Neuronal stem cell (in vitro differentiated cells): Measurements from ENCODE around the gene HDAC9.

Source experiments
- DNase-seq: peaks from one replicate; pipeline ENCODE4 v3.0.0-alpha.2; 2013; ENCODE audit warnings: low spot score
- H2AFZ ChIP-seq: one replicate; pipeline ENCODE4 v1.6.1; 2013; ENCODE audit warnings: mild to moderate bottlenecking, low read length, inconsistent platforms
- H2AK5ac ChIP-seq: 2 replicates; pipeline ENCODE4 v1.6.1; 2013; ENCODE audit warnings: low read depth, mild to moderate bottlenecking, inconsistent platforms, low read length, moderate library complexity, mixed read lengths
- H2BK120ac ChIP-seq: 2 replicates; pipeline ENCODE4 v1.6.1; 2013; ENCODE audit warnings: low read depth, mild to moderate bottlenecking, inconsistent platforms, low read length, moderate library complexity, mixed read lengths
- H2BK12ac ChIP-seq: one replicate; pipeline ENCODE4 v1.6.1; 2013; ENCODE audit warnings: low read length, inconsistent platforms
- H2BK15ac ChIP-seq: 2 replicates; pipeline ENCODE4 v1.6.1; 2013; ENCODE audit warnings: mild to moderate bottlenecking, low read length, inconsistent platforms, mixed read lengths
- H2BK5ac ChIP-seq: one replicate; pipeline ENCODE4 v1.6.1; 2013; ENCODE audit warnings: inconsistent platforms, mild to moderate bottlenecking, low read length, moderate library complexity
- H3K14ac ChIP-seq: one replicate; pipeline ENCODE4 v1.6.1; 2013; ENCODE audit warnings: low read length, inconsistent platforms
- H3K18ac ChIP-seq: 2 replicates; pipeline ENCODE4 v1.6.1; 2013; ENCODE audit warnings: low read length, inconsistent platforms
- H3K23ac ChIP-seq: 2 replicates; pipeline ENCODE4 v1.6.1; 2013; ENCODE audit warnings: low read depth, mild to moderate bottlenecking, mixed read lengths, low read length, inconsistent platforms; ENCODE audit not compliant: poor library complexity
- H3K27ac ChIP-seq: replicated peaks from 3 replicates; pipeline ENCODE4 v1.5.1; 2013; ENCODE audit warnings: low read length, inconsistent platforms
- H3K27me3 ChIP-seq, 3 experiments: 2 replicates each; pipeline ENCODE4 v1.6.1; 2013; ENCODE audit warnings: low read length in 3 of 3, mild to moderate bottlenecking in 2 of 3, inconsistent platforms in 1 of 3, low read depth in 1 of 3, mixed read lengths in 1 of 3, moderate library complexity in 1 of 3; ENCODE audit not compliant: control insufficient read depth in 3 of 3, insufficient read depth in 3 of 3
- H3K36me3 ChIP-seq, 2 donors: replicated peaks in 1 of 2; 2 replicates each; pipeline ENCODE4 v1.6.1; 2013; ENCODE audit warnings: low read length in 2 of 2; ENCODE audit not compliant: control insufficient read depth in 2 of 2, insufficient read depth in 2 of 2
- H3K4ac ChIP-seq: 2 replicates; pipeline ENCODE4 v1.6.1; 2013; ENCODE audit warnings: inconsistent platforms, mild to moderate bottlenecking, low read length, moderate library complexity
- H3K4me1 ChIP-seq, 2 donors: 1 replicate in 1 of 2; 2 replicates in 1 of 2; pipeline ENCODE4 v1.6.1; 2013; ENCODE audit warnings: low read length in 2 of 2, low read depth in 1 of 2; ENCODE audit not compliant: control insufficient read depth in 2 of 2, insufficient read depth in 1 of 2
- H3K4me2 ChIP-seq: one replicate; pipeline ENCODE4 v1.6.1; 2013; ENCODE audit warnings: mild to moderate bottlenecking, low read length, inconsistent platforms; ENCODE audit not compliant: insufficient read depth, poor library complexity, severe bottlenecking
- H3K4me3 ChIP-seq, 2 donors: 2 replicates each; pipeline ENCODE4 v1.5.1; 2013; ENCODE audit warnings: low read length in 2 of 2, mild to moderate bottlenecking in 2 of 2, inconsistent platforms in 1 of 2, moderate library complexity in 1 of 2
- H3K79me1 ChIP-seq: one replicate; pipeline ENCODE4 v1.6.1; 2013; ENCODE audit warnings: low read depth, mild to moderate bottlenecking, inconsistent platforms, low read length, moderate library complexity
- H3K9ac ChIP-seq: one replicate; pipeline ENCODE4 v1.6.1; 2013; ENCODE audit warnings: mild to moderate bottlenecking, low read depth, low read length, inconsistent platforms; ENCODE audit not compliant: poor library complexity
- H3K9me3 ChIP-seq, 2 donors: replicated peaks in 1 of 2; 2 replicates each; pipeline versions ENCODE3 to v1.6.1; 2013; ENCODE audit warnings: low read length in 2 of 2, mild to moderate bottlenecking in 2 of 2, inconsistent platforms in 1 of 2, low read depth in 1 of 2, mixed read lengths in 1 of 2, moderate library complexity in 1 of 2; ENCODE audit not compliant: control insufficient read depth in 2 of 2, insufficient read depth in 1 of 2
- H4K8ac ChIP-seq: one replicate; pipeline ENCODE4 v1.6.1; 2013; ENCODE audit warnings: low read depth, mild to moderate bottlenecking, inconsistent platforms, low read length, moderate library complexity
- H4K91ac ChIP-seq: one replicate; pipeline ENCODE4 v1.6.1; 2013; ENCODE audit warnings: low read length, low read depth, mild to moderate bottlenecking, inconsistent platforms; ENCODE audit not compliant: poor library complexity
- WGBS, 2 donors: extraction: QIAGEN DNeasy Blood & Tissue Kit; methylation state at CpG; one replicate each; pipeline ENCODE4 v1.1.7; 2013; ENCODE audit warnings: missing lambda C conversion rate in 2 of 2, mixed read lengths in 1 of 2; ENCODE audit not compliant: insufficient read length in 2 of 2, insufficient replicate concordance in 1 of 2; ENCODE audit errors: extremely low coverage in 2 of 2; 5-methylcytosine and 5-hydroxymethylcytosine counted together

The HDAC9 gene

GRCh38 chr7:18974803-18975202, 479.3 kb downstream of the HDAC9 start:
- no peak overlapping the region for H3K9ac ChIP-seq
- no peaks in the 10 kb centered on the region for H3K9me3 ChIP-seq
- no peak overlapping the region for H3K23ac ChIP-seq
- H2AFZ ChIP-seq = no peak overlapping the region
- no peak overlapping the region for H2BK120ac ChIP-seq
- H3K4me1 ChIP-seq = peaks cover 2 to 9% of the 10 kb centered on the region in 2 donors
- no peak overlapping the region for H4K8ac ChIP-seq
- H2BK15ac ChIP-seq = no peak overlapping the region
- no peak overlapping the region for H3K18ac ChIP-seq
- no peak overlapping the region for H3K27ac ChIP-seq
- H3K4me3 ChIP-seq = no peak overlapping the region
- DNase-seq = no peak
- no peak overlapping the region for H3K4ac ChIP-seq
- H3K79me1 ChIP-seq = no peaks in the 10 kb centered on the region
- no peak overlapping the region for H2BK5ac ChIP-seq
- no peaks in the 10 kb centered on the region for H3K27me3 ChIP-seq
- H3K14ac ChIP-seq = no peak overlapping the region
- no CpG with 5 or more reads among the region's 1 CpG for WGBS, 2 donors
- no peak overlapping the region for H2AK5ac ChIP-seq
- H4K91ac ChIP-seq = no peak overlapping the region
- no peak overlapping the region for H2BK12ac ChIP-seq
- no peaks in the 10 kb centered on the region for H3K36me3 ChIP-seq
- H3K4me2 ChIP-seq = no peak overlapping the region

DNA sequence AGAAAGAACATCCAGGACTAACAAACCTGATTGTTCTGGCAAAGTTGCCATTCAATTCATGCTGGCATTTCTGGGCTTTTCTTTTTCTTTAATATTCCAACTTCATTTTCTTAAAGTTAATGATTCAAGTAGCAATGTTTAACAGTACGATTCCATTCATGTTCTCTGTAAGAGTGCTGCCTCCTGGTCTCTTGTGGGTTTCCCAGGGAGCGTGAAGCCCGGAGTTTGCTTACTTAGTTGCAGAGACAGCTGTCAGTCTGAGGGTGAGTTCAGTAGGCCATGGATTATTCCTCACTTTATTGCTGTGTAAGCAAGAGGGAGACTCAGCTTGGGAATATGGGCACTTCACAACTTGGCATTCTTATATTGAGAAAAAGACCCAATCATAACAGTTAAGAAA, 479.7 kb downstream of the HDAC9 start:
- no peaks in the 10 kb centered on the region for H3K27me3 ChIP-seq
- no peaks in the 10 kb centered on the region for H3K79me1 ChIP-seq
- no peak overlapping the region for H2BK12ac ChIP-seq
- H3K23ac ChIP-seq = no peak overlapping the region
- no peak overlapping the region for H2BK120ac ChIP-seq
- H3K36me3 ChIP-seq = no peaks in the 10 kb centered on the region
- H2BK5ac ChIP-seq = no peak overlapping the region
- DNase-seq = no peak
- H2AFZ ChIP-seq = no peak overlapping the region
- no peak overlapping the region for H2AK5ac ChIP-seq
- no peaks in the 10 kb centered on the region for H3K9me3 ChIP-seq
- WGBS, 2 donors = no CpG with 5 or more reads among the region's 3 CpGs
- peaks cover 2 to 9% of the 10 kb centered on the region in 2 donors for H3K4me1 ChIP-seq
- H2BK15ac ChIP-seq = no peak overlapping the region
- no peak overlapping the region for H3K4me2 ChIP-seq
- H3K14ac ChIP-seq = no peak overlapping the region
- H3K9ac ChIP-seq = no peak overlapping the region
- no peak overlapping the region for H3K27ac ChIP-seq
- H4K8ac ChIP-seq = no peak overlapping the region
- H3K4ac ChIP-seq = no peak overlapping the region
- no peak overlapping the region for H3K4me3 ChIP-seq
- H4K91ac ChIP-seq = no peak overlapping the region
- no peak overlapping the region for H3K18ac ChIP-seq

GRCh38 chr7:18975689-18976280, 480.2 kb downstream of the HDAC9 start:
- H2AK5ac ChIP-seq = no peak overlapping the region
- no peak overlapping the region for H3K27ac ChIP-seq
- no peak overlapping the region for H4K91ac ChIP-seq
- no peak overlapping the region for H2AFZ ChIP-seq
- no peaks in the 10 kb centered on the region for H3K36me3 ChIP-seq
- no peak overlapping the region for H3K4me3 ChIP-seq
- H3K18ac ChIP-seq = no peak overlapping the region
- no peak overlapping the region for H3K23ac ChIP-seq
- no peak overlapping the region for H3K4me2 ChIP-seq
- no peak overlapping the region for H2BK15ac ChIP-seq
- no peaks in the 10 kb centered on the region for H3K79me1 ChIP-seq
- H3K27me3 ChIP-seq = no peaks in the 10 kb centered on the region
- no peak overlapping the region for H4K8ac ChIP-seq
- no peak overlapping the region for H3K14ac ChIP-seq
- H2BK12ac ChIP-seq = no peak overlapping the region
- no CpG with 5 or more reads among the region's 9 CpGs for WGBS, 2 donors
- no peak overlapping the region for H2BK120ac ChIP-seq
- H3K9ac ChIP-seq = no peak overlapping the region
- no peaks in the 10 kb centered on the region for H3K9me3 ChIP-seq
- no peak for DNase-seq
- H2BK5ac ChIP-seq = no peak overlapping the region
- H3K4ac ChIP-seq = no peak overlapping the region
- peaks cover 2 to 9% of the 10 kb centered on the region in 2 donors for H3K4me1 ChIP-seq

DNA sequence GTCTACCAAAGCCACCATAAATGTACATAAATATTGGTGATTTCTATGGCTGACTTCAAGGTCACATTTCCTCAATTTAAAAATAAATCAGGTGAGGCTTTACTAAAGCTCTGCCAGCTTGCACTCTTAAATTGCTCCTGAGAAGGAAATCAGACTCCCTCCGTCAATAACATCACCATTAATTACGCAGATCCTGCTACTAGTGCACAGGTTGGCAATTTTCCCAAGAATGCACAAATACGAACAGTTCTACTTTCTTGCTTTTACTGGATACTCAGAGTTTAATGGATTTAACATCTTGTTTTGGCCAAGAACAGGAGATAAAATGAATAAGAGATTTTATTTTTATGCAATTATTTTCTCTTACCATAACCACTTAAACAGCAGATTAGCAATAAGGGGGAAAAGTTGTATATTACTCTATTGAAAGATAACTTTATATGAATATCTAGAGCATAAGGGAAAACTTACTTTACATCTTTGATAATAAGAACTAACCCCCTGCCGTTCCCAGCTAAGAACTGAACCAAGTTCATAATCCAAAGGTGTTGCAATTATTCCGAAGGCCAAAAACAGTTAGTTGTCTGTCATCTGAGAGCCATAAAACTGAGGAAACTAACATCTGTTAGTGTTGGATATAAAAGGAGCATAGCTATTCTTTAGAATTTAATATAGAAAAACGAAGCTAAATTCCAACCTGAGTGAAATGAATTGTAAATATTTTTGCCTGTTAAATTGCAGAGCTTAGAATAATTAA, 481.3 kb downstream of the HDAC9 start:
- Histone ChIP-seq H2BK5ac (no peak overlapping the region), H2AK5ac (no peak overlapping the region), H2AFZ (no peak overlapping the region), H3K14ac (no peak overlapping the region), H3K27me3 (no peaks in the 10 kb centered on the region), H3K9ac (no peak overlapping the region), H3K4me3 (no peak overlapping the region), H4K91ac (no peak overlapping the region), H3K4me2 (no peak overlapping the region), H3K36me3 (no peaks in the 10 kb centered on the region), H3K4ac (no peak overlapping the region), H3K4me1 (peaks cover 2 to 9% of the 10 kb centered on the region in 2 donors), H3K9me3 (no peaks in the 10 kb centered on the region), H3K27ac (no peak overlapping the region), H3K23ac (no peak overlapping the region), H3K18ac (no peak overlapping the region), H3K79me1 (no peaks in the 10 kb centered on the region), H2BK12ac (no peak overlapping the region), H2BK15ac (no peak overlapping the region), H2BK120ac (no peak overlapping the region), H4K8ac (no peak overlapping the region)
- no CpG with 5 or more reads among the region's 6 CpGs for WGBS, 2 donors
- no peak for DNase-seq
